ENCODE measurements around the gene NEDD4.
"Not testable (repeated sequence)": the region's sequence is repeated elsewhere in the genome, so short reads cannot be mapped to it uniquely, and the experiment has no call there.

NEDD4 gene

GRCh38 chr15:55873024-55873720, 120.2 kb downstream of the NEDD4 start:
- no peak for DNase-seq (ENCODE audit: low spot score)
- TF ChIP-seq CTCF (IDR thresholded peaks at IDR 0.05; ENCODE audit: extremely low read depth, missing control alignments), result no peak

DNA sequence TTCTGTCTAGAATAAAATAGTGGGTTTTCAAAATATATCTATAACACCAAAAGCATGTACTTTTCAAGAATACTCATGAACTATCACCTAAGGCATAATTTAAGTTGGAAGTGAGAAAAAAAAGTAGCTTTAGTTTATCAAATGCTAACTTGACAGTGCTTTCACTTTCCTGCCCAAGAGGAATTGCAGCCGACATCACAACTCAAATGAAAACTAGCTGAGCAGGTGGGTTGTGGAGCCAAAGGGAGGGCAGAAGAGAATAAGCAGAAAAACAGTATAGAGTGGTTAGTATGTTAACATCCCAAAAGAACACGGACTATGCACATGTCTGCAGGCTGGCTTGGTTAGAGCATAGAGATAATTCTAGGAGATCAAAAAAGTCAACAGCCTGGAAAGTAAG, 120.9 kb downstream of the NEDD4 start:
- TF ChIP-seq CTCF (IDR thresholded peaks at IDR 0.05; ENCODE audit: extremely low read depth, missing control alignments), result no peak

GRCh38 chr15:55869660-55870059, 123.8 kb downstream of the NEDD4 start:
- no peak for TF ChIP-seq CTCF (IDR thresholded peaks at IDR 0.05; ENCODE audit: extremely low read depth, missing control alignments)
- no peak for DNase-seq (ENCODE audit: low spot score)

More for the DNA sequence above, 120.9 kb downstream of the NEDD4 start:
- DNase-seq (ENCODE audit: low spot score), result no peak

DNA sequence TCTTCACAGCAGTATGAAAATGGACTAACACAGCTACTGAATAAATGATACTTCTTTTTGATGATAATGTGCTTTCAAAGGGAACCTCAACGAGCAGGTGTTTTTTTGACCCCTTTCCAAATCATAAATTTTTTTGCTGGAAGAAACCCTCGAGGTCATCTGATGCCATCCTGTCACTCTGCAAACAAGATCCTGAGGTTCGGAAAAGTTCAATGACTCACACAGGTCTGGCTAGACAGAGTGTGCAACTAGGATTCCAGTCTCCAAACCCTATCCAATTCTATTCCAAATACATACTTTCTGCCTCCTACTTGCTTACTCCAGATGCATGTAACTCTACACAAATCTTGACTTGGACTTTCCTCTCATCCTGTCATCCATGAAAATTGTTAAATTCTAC, 124.7 kb downstream of the NEDD4 start:
- TF ChIP-seq CTCF (IDR thresholded peaks at IDR 0.05; ENCODE audit: extremely low read depth, missing control alignments), result no peak
- DNase-seq (ENCODE audit: low spot score), result no peak

DNA sequence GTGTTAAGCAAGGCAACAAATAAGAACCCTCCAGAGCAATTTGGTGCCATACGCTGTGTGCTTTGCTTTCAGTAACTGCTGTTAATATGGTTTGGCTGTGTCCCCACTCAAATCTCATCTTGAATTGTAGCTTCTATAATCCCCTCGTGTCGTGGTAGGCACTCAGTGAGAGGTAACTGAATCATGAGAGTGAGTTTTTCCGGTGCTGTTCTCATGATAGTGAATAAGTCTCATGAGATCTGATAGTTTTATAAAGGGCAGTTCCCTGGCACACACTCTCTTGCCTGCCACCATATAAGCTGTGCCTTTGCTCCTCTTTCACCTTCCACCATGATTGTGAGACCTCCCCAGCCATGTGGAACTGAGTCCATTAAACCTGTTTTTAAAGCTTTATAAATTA, 125.1 kb downstream of the NEDD4 start:
- not testable (repeated sequence) for DNase-seq (ENCODE audit: low spot score)

DNA sequence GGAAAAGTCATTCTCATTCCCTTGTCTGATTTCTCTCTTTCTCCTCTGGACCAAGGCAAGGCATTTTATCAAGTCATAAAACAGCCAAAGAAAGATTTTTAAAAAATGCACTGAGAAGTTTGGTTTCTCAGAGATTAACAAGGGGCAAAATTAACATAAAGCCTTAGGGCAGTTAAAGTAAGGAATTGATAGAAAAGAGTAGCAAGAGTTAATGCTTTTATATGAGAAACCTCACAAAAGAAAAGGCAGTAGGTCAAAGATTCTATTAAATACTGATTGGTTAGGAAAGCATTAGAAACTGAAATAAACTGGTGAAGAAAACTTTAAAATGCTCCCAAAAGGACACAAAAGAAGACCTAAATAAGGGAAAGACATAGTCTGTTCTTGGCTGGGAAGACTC, 129.5 kb downstream of the NEDD4 start:
- TF ChIP-seq CTCF (IDR thresholded peaks at IDR 0.05; ENCODE audit: extremely low read depth, missing control alignments), result no peak
- no peak for DNase-seq (ENCODE audit: low spot score)

GRCh38 chr15:55861115-55861514, 132.3 kb downstream of the NEDD4 start:
- no peak for TF ChIP-seq CTCF (IDR thresholded peaks at IDR 0.05; ENCODE audit: extremely low read depth, missing control alignments)
- DNase-seq (ENCODE audit: low spot score), result no peak

GRCh38 chr15:55860468-55860867, 132.9 kb downstream of the NEDD4 start:
- TF ChIP-seq CTCF (IDR thresholded peaks at IDR 0.05; ENCODE audit: extremely low read depth, missing control alignments), result no peak
- DNase-seq (ENCODE audit: low spot score), result no peak
